Measurements from ENCODE around the gene ANGPT4. TPM values are rescaled to one million over a fixed set of nuclear protein-coding genes. Genes with fewer than 3 reads are reported as not detected.

The ANGPT4 gene
- polyA plus RNA-seq, 3 donors, result 0.07 to 0.14 TPM; not detected in 1

GRCh38 chr20:920311-920710, 4.2 kb upstream of the ANGPT4 start:
- no peaks in the 10 kb centered on the region for H3K9me3 ChIP-seq (replicated peaks in 1 of 2; ENCODE audit: control insufficient read depth in 1 of 2, insufficient read depth in 1 of 2, low read length in 2 of 2)
- H3K4me3 Mint-ChIP-seq, result no peak overlapping the region
- no peaks in the 10 kb centered on the region for H4K20me1 ChIP-seq (ENCODE audit: insufficient read depth, low read length)
- peaks cover 59 to 62% of the 10 kb centered on the region in 2 donors for H3K4me1 ChIP-seq (ENCODE audit: control insufficient read depth in 1 of 2, insufficient read depth in 2 of 2, low read length in 2 of 2)
- H3K27me3 ChIP-seq (ENCODE audit: control insufficient read depth in 2 of 2, insufficient read depth in 2 of 2, low read length in 2 of 2), result no peaks in the 10 kb centered on the region
- H3K36me3 Mint-ChIP-seq, result peaks cover 0 to 3% of the 10 kb centered on the region in 2 donors
- DNase-seq, result peak in 1 of 3 donors; percentile 5
- H3K79me2 ChIP-seq (ENCODE audit: insufficient read depth, low read length), result no peaks in the 10 kb centered on the region
- no peak overlapping the region for H3K4me2 ChIP-seq (replicated peaks; ENCODE audit: extremely low read depth, low read length, poor library complexity, severe bottlenecking)
- peak overlapping the region in 1 of 7 donors; percentile 63 for H3K27ac Mint-ChIP-seq
- H3K27ac ChIP-seq (ENCODE audit: low read depth in 1 of 2, low read length in 2 of 2), result no peak overlapping the region
- H3K4me1 Mint-ChIP-seq, result peaks cover 63% of the 10 kb centered on the region
- WGBS (ENCODE audit: insufficient coverage), result 100% methylated on average over 2 of the region's 4 CpGs
- H3K27me3 Mint-ChIP-seq (ENCODE audit: low read depth in 3 of 3), result peaks cover 5 to 17% (median 5%) of the 10 kb centered on the region in 3 donors
- no peak overlapping the region for H3K9ac ChIP-seq (ENCODE audit: insufficient read depth, low read length, poor library complexity, severe bottlenecking)
- no peaks in the 10 kb centered on the region for H3K9me3 Mint-ChIP-seq
- no peak overlapping the region for H2AFZ ChIP-seq (ENCODE audit: insufficient read depth, low read depth, low read length, poor library complexity, severe bottlenecking)
- H3K36me3 ChIP-seq (replicated peaks in 1 of 2; ENCODE audit: control insufficient read depth in 1 of 2, insufficient read depth in 2 of 2, low read length in 2 of 2), result no peaks in the 10 kb centered on the region
- TF ChIP-seq, protein P1, sequence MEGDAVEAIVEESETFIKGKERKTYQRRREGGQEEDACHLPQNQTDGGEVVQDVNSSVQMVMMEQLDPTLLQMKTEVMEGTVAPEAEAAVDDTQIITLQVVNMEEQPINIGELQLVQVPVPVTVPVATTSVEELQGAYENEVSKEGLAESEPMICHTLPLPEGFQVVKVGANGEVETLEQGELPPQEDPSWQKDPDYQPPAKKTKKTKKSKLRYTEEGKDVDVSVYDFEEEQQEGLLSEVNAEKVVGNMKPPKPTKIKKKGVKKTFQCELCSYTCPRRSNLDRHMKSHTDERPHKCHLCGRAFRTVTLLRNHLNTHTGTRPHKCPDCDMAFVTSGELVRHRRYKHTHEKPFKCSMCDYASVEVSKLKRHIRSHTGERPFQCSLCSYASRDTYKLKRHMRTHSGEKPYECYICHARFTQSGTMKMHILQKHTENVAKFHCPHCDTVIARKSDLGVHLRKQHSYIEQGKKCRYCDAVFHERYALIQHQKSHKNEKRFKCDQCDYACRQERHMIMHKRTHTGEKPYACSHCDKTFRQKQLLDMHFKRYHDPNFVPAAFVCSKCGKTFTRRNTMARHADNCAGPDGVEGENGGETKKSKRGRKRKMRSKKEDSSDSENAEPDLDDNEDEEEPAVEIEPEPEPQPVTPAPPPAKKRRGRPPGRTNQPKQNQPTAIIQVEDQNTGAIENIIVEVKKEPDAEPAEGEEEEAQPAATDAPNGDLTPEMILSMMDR (IDR thresholded peaks at IDR 0.05), result no peak
- intact Hi-C loops (cut with micrococcal nuclease), result no loop called here
- H3K4me3 ChIP-seq (replicated peaks in 1 of 3; ENCODE audit: low read depth in 2 of 3, low read length in 3 of 3), result no peak overlapping the region

DNA sequence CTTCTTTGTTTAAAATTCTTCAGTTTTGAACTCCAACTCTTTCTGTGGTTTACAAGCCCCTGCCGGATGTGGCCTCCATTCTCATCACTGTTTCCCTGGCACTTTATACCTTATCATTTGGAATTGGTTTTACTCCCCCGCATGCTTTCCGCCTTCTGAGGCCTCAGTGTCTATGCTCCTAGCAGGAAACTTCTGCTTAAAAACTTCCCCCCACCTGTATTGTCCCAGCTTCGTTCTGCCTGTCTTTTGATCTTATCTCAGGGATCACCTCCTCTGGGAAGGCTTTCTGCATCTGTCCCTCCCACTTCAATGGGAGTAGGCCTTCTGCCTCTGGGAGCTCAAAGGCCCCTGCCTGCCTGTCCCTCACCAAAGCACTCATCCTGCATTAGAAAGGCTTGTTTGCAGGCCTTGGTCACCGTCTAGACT, 3.4 kb upstream of the ANGPT4 start:
- TF ChIP-seq, protein P1 (IDR thresholded peaks at IDR 0.05), result no peak
- no peak overlapping the region for H3K4me3 Mint-ChIP-seq
- Histone ChIP-seq H2AFZ (ENCODE audit: insufficient read depth, low read depth, low read length, poor library complexity, severe bottlenecking) (no peak overlapping the region), H3K4me3 (replicated peaks in 1 of 3; ENCODE audit: low read depth in 2 of 3, low read length in 3 of 3) (no peak overlapping the region), H3K36me3 (replicated peaks in 1 of 2; ENCODE audit: control insufficient read depth in 1 of 2, insufficient read depth in 2 of 2, low read length in 2 of 2) (no peaks in the 10 kb centered on the region), H4K20me1 (ENCODE audit: insufficient read depth, low read length) (no peaks in the 10 kb centered on the region), H3K4me1 (ENCODE audit: control insufficient read depth in 1 of 2, insufficient read depth in 2 of 2, low read length in 2 of 2) (peaks cover 59 to 62% of the 10 kb centered on the region in 2 donors), H3K79me2 (ENCODE audit: insufficient read depth, low read length) (no peaks in the 10 kb centered on the region), H3K27ac (ENCODE audit: low read depth in 1 of 2, low read length in 2 of 2) (no peak overlapping the region), H3K27me3 (ENCODE audit: control insufficient read depth in 2 of 2, insufficient read depth in 2 of 2, low read length in 2 of 2) (no peaks in the 10 kb centered on the region), H3K9me3 (replicated peaks in 1 of 2; ENCODE audit: control insufficient read depth in 1 of 2, insufficient read depth in 1 of 2, low read length in 2 of 2) (no peaks in the 10 kb centered on the region), H3K9ac (ENCODE audit: insufficient read depth, low read length, poor library complexity, severe bottlenecking) (no peak overlapping the region), H3K4me2 (replicated peaks; ENCODE audit: extremely low read depth, low read length, poor library complexity, severe bottlenecking) (no peak overlapping the region)
- H3K9me3 Mint-ChIP-seq, result peaks cover 0 to 2% (median 0%) of the 10 kb centered on the region in 7 donors
- no peak for DNase-seq
- intact Hi-C loops (cut with micrococcal nuclease), result no loop called here
- H3K27me3 Mint-ChIP-seq (ENCODE audit: low read depth in 3 of 3), result peaks cover 5 to 19% (median 6%) of the 10 kb centered on the region in 3 donors
- H3K27ac Mint-ChIP-seq, result peak overlapping the region in 1 of 7 donors; percentile 74
- 75% methylated on average over 5 of the region's 5 CpGs for WGBS (ENCODE audit: insufficient coverage)
- peaks cover 0 to 3% of the 10 kb centered on the region in 2 donors for H3K36me3 Mint-ChIP-seq
- peaks cover 63% of the 10 kb centered on the region for H3K4me1 Mint-ChIP-seq
